SK-N-MC (cell line): ENCODE data around the gene ELMOD3.
"Not testable (repeated sequence)": the region's sequence is repeated elsewhere in the genome, so short reads cannot be mapped to it uniquely, and the experiment has no call there.

Experiments
- DNase-seq: peaks from one replicate; pipeline ENCODE4 v3.0.0-alpha.2; 2011; ENCODE audit warnings: low read depth, low spot score
- H3K27ac ChIP-seq: fragments of 200-600 bp; sonication (generic); 2 replicates; pipeline ENCODE4 v1.5.1; 2016; ENCODE audit warnings: mixed run types
- H3K36me3 ChIP-seq: fragments of 200-600 bp; sonication (generic); 2 replicates; pipeline ENCODE4 v1.6.1; 2017; ENCODE audit warnings: antibody characterized with exemption, low read length, mixed read lengths; ENCODE audit not compliant: insufficient read depth
- H3K4me3 ChIP-seq: fragments of 200-600 bp; sonication (generic); 2 replicates; pipeline ENCODE4 v1.5.1; 2016
- H3K9ac ChIP-seq: fragments of 200-600 bp; sonication (generic); 2 replicates; pipeline ENCODE4 v1.8.0; 2017; ENCODE audit warnings: mixed run types, mixed read lengths; ENCODE audit not compliant: insufficient read length
- H3K9me3 ChIP-seq: fragments of 200-600 bp; sonication (generic); 2 replicates; pipeline ENCODE4 v1.6.1; 2017; ENCODE audit warnings: low read depth, mild to moderate bottlenecking, antibody characterized with exemption, low read length, moderate library complexity, mixed read lengths
- EZH2 ChIP-seq: fragments of 200-600 bp; sonication (generic); IDR thresholded peaks from one replicate; pipeline ENCODE4 v1.6.1; 2017; ENCODE audit warnings: antibody characterized with exemption
- FOXP2 ChIP-seq: optimal IDR thresholded peaks from 2 replicates; pipeline ENCODE3; 2011; ENCODE audit warnings: mild to moderate bottlenecking, moderate library complexity; ENCODE audit not compliant: insufficient read depth; ENCODE audit errors: extremely low read length, control extremely low read depth
- POLR2AphosphoS5 ChIP-seq: IDR thresholded peaks from 2 replicates; pipeline ENCODE4 v1.6.1; 2012; ENCODE audit warnings: mild to moderate bottlenecking, low read depth, low read length, borderline replicate concordance

Gene ELMOD3

DNA sequence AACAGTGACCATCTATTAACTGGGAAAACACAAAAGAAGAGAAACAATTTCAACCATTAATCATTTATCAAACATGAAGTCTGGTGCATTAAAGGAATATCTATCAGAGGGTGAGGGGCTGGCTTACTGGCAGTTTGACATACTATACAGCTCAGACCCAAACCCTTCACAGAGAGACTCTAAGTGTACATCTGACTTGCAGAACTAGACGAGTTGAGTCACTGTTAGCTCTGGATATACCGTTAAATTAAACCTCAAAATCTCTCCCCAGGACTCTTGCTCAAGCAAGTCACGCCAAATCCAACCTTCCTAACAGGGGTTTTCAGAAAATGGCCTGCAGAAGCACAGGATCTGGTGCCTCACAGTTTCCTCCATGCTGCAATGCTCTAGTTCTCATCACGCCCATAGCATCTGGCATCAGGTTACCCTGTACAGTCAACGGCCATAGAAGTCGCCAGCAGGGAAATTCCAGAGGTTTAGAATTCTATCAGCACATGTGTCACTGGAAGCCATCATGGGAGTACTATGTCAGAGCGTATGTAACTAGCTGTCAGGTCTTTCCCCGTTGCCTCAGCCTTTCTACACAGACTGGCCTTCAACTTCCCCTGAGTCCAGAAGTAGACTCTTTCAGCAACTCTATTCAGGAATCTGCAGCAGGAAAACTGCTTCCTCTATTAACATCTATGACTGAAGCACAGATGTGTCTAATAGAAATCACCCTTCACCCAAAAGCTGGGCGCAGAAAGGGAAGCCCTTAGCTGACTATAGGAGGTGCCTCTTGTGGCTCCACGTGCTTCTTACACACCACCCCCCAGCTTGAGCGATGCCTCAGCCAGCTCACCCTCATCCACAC is 36.1 kb upstream of the ELMOD3 start:
- DNase-seq = no peak
- H3K9ac ChIP-seq = no peak overlapping the region
- H3K36me3 ChIP-seq = peaks cover 43% of the 10 kb centered on the region
- TF ChIP-seq EZH2 (no peak), FOXP2 (no peak), POLR2AphosphoS5 (no peak)
- H3K9me3 ChIP-seq = no peaks in the 10 kb centered on the region
- no peak overlapping the region for H3K27ac ChIP-seq
- no peak overlapping the region for H3K4me3 ChIP-seq

DNA sequence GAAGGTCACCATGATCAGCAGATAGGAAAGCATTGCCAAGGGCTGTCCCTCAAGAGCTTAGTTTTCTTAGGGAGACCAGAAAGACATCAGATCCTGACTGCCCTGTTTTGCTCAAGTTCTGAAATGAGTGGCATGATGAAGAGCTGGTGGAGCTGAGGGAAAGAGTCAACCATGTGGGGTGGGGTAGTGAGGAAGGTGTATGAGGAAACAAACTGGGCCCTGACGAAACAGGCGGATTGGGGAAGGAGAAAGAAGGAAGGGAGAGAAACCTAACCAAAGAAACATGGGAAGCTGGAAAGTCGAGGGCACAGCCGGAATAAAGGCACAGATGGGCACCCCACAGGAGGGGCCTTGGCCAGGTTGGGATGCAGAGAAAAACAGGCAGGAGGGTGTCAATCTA is 34.8 kb upstream of the ELMOD3 start:
- no peak overlapping the region for H3K27ac ChIP-seq
- no peak for TF ChIP-seq POLR2AphosphoS5
- no peak for TF ChIP-seq EZH2
- TF ChIP-seq FOXP2 = no peak
- no peak for DNase-seq
- H3K9ac ChIP-seq = no peak overlapping the region
- H3K4me3 ChIP-seq = no peak overlapping the region
- H3K36me3 ChIP-seq = peaks cover 56% of the 10 kb centered on the region
- H3K9me3 ChIP-seq = no peaks in the 10 kb centered on the region

DNA sequence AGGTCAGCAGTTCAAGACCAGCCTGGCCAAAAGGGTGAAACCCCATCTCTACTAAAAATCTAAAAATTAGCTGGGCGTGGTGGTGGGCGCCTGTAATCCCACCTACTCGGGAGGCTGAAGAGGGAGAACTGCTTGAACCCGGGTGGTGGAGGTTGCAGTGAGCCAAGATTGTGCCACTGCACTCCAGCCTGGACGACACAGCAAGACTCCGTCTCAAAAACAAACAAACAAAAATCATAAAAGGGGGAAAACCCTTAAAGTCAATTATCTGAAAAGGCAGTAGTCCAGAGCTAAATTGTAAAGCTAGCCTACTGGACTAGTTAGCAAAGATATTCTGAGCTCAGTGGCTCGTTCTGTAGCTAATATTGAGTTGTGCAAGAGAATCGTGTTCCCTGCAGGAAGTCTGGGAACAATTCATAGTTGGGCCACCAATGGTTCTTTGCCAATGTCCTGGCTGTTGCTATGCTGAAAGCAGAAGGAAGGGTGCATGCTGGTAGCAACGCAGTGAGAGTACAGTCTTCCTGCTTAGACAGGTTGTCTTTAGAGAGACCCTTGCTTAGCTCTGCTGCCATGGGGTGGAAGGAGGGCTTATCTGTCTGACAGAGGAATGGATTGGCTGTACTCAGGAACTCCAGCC is 31.1 kb upstream of the ELMOD3 start:
- Histone ChIP-seq H3K9ac (no peak overlapping the region), H3K36me3 (peaks cover 67% of the 10 kb centered on the region), H3K27ac (no peak overlapping the region), H3K9me3 (no peaks in the 10 kb centered on the region), H3K4me3 (no peak overlapping the region)
- TF ChIP-seq POLR2AphosphoS5 = no peak
- no peak for TF ChIP-seq FOXP2
- no peak for TF ChIP-seq EZH2
- DNase-seq = no peak

DNA sequence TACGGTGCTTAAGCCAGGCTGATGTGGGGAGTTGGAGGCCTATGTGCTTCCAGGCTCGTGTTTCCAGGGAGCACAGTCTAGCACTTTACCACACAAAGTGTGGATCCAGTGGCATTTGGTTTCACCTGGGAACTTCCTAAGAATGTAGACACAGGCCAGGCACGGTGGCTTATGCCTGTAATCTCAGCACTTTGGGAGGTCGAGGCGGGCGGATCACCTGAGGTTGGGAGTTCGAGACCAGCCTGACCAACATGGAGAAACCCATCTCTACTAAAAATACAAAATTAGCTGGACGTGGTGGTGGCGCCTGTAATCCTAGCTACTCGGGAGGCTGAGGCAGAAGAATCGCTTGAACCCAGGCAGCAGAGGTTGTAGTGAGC is 30.6 kb upstream of the ELMOD3 start:
- H3K9ac ChIP-seq, H3K9me3 ChIP-seq, DNase-seq, H3K4me3 ChIP-seq, H3K27ac ChIP-seq: not testable (repeated sequence)
- H3K36me3 ChIP-seq = peaks cover 62% of the 10 kb centered on the region

DNA sequence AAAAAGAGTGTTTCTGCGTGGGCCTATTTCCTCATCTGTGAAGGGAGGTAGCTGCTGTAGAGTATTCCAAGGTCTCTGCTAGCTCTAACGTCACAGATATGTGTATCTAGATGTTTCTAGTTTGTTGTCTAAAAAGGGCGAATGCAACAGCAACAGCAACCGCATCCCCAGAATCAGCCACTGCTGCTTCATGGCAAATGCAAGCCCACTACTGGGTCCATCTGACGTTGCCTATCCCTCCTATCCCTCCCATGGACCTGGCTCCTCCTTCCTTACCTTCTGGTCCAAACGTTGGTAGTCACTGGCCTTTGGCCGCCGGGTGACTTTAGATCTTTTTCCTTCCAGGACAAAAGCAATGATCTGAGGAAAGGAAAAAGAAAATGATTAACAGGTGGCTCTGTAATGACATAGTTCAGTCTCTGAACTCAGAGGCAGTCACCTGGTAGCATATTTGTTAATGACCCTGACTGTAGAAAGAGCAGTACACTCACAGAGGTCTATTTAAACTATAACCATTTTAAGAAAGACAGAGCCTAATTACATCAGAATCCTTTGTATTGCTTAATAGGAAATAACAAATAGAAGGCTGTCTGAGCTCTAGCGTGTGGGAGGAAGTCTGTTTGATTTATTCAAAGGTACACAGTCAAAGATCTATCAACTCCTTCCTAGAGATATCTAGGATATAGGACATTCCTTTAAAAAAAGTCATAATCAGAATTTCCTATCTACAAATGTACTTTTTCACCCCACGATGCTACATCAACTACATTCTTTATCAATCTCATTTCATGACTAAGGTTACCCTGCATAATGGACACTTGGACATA is 29.7 kb upstream of the ELMOD3 start:
- DNase-seq = no peak

DNA sequence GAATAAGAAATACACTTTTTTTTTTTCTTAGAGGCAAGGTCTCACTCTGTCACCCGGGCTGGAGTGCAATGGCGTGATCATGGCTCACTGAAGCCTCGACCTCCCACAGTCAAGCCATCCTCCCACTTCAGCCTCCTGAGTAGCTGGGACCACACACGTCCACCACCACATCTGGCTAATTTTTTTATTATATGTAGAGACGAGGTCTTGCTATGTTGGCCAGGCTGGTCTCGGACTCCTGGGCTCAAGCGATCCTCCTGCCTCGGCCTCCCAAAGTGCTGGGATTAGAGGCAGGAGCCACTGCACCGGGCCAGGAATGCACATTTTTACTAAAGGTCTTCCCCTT is 29.1 kb upstream of the ELMOD3 start:
- Histone ChIP-seq H3K36me3 (peaks cover 61% of the 10 kb centered on the region), H3K9me3 (no peaks in the 10 kb centered on the region), H3K4me3 (peak overlapping the region; percentile 84), H3K9ac (peak overlapping the region; percentile 91), H3K27ac (no peak overlapping the region)
- TF ChIP-seq FOXP2 (no peak), EZH2 (no peak), POLR2AphosphoS5 (no peak)
- DNase-seq = no peak

More for the DNA sequence above, 29.7 kb upstream of the ELMOD3 start:
- H3K9me3 ChIP-seq = no peaks in the 10 kb centered on the region
- TF ChIP-seq FOXP2 = no peak
- TF ChIP-seq EZH2 = no peak
- no peak for TF ChIP-seq POLR2AphosphoS5
- peaks cover 62% of the 10 kb centered on the region for H3K36me3 ChIP-seq
- peak overlapping the region; percentile 84 for H3K4me3 ChIP-seq
- peak overlapping the region; percentile 13 for H3K9ac ChIP-seq
- no peak overlapping the region for H3K27ac ChIP-seq

DNA sequence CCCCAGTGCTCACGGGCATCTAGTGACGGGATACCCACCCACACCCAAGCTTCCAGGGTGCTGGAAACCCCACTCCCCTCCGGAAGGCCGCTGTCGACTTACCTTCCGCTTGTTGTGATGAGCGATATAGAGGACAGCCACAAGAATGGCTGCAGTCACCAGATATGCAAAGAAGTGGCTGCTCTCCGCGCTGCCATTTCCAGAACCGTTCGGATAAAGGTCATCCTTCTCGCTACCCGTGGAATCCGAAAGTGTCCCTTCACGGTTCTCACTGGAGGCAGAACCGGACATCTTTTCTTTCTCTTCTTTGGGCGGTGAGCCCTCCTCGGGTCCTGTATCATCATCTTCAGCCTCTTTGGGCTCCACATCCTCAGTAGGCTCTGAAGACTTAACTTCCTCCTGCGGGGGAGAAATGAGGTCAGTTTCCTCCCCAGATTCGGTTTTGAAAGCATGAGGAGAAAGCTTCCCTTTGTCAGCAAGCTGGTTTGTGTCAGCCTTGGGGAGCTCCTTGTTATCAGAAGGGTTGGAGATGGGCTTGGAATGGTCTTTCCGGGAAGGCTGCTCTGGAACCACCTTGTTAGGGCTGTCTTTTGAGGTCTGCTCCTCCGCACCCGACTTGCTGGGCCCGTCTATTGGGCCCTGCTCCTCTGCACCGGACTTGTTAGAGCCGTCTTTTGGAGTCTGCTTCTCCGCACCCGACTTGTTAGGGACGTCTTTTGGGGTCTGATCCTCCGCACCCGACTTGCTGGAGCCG is 28.0 kb upstream of the ELMOD3 start:
- DNase-seq = no peak
- no peak overlapping the region for H3K27ac ChIP-seq
- H3K36me3 ChIP-seq = peaks cover 51% of the 10 kb centered on the region

More for the DNA sequence above, 28.0 kb upstream of the ELMOD3 start:
- H3K4me3 ChIP-seq = peak overlapping the region; percentile 84
- H3K9ac ChIP-seq = peak overlapping the region; percentile 91
- no peak for TF ChIP-seq POLR2AphosphoS5
- no peak for TF ChIP-seq FOXP2
- no peak for TF ChIP-seq EZH2
- H3K9me3 ChIP-seq = no peaks in the 10 kb centered on the region
